ENCODE data around the gene UTP25.
A peak's percentile ranks its signal among the peaks of the same experiment; 100 is the strongest.
"Not testable (repeated sequence)": the region's sequence is repeated elsewhere in the genome, so short reads cannot be mapped to it uniquely, and the experiment has no call there.

UTP25 gene

GRCh38 chr1:209790286-209791193, 37.2 kb upstream of the UTP25 start:
- Histone ChIP-seq H3K27me3 (ENCODE audit: insufficient read depth, low read length) (peaks cover 25% of the 10 kb centered on the region; the same call in 1 of the 2 replicates), H3K4me3 (ENCODE audit: low read length) (no peak overlapping the region), H3K9me3 (ENCODE audit: insufficient read depth, low read depth, low read length) (no peaks in the 10 kb centered on the region), H3K9ac (ENCODE audit: low read depth, low read length) (no peak overlapping the region), H3K36me3 (ENCODE audit: insufficient read depth, low read depth, low read length) (peaks cover 16% of the 10 kb centered on the region; the same call in 1 of the 2 replicates), H3K4me1 (ENCODE audit: insufficient read depth, low read length) (no peaks in the 10 kb centered on the region), H3K27ac (ENCODE audit: low read length) (no peak overlapping the region)

GRCh38 chr1:209791920-209792319, 35.9 kb upstream of the UTP25 start:
- no peak overlapping the region for H3K27ac ChIP-seq (ENCODE audit: low read length)
- peaks cover 11% of the 10 kb centered on the region; the same call in 1 of the 2 replicates for H3K27me3 ChIP-seq (ENCODE audit: insufficient read depth, low read length)
- no peaks in the 10 kb centered on the region for H3K9me3 ChIP-seq (ENCODE audit: insufficient read depth, low read depth, low read length)

DNA sequence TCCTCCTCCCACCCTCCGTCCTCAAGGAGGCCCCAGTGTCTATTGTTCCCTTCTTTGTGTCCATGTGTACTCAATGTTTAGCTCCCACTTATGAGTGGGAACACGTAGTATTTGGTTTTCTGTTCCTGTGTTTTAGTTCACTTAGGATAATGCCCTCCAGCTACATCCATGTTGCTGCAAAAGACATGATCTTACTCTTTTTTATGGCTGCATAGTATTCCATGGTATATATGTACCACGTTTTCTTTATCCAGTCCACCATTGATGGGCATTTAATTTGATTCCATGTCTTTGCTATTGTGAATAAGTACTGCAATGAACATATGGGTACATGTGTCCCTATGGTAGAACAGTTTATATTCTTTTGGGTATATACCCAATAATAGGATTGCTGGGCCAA, 34.1 kb upstream of the UTP25 start:
- not testable (repeated sequence) for H3K4me3 ChIP-seq (ENCODE audit: low read length); H3K9ac ChIP-seq (ENCODE audit: low read depth, low read length); H3K4me1 ChIP-seq (ENCODE audit: insufficient read depth, low read length); H3K27ac ChIP-seq (ENCODE audit: low read length); H3K9me3 ChIP-seq (ENCODE audit: insufficient read depth, low read depth, low read length); H3K27me3 ChIP-seq (ENCODE audit: insufficient read depth, low read length)
- peaks cover 16% of the 10 kb centered on the region; the same call in 1 of the 2 replicates for H3K36me3 ChIP-seq (ENCODE audit: insufficient read depth, low read depth, low read length)

More at GRCh38 chr1:209791920-209792319, 35.9 kb upstream of the UTP25 start:
- Histone ChIP-seq H3K9ac (ENCODE audit: low read depth, low read length) (no peak overlapping the region), H3K36me3 (ENCODE audit: insufficient read depth, low read depth, low read length) (peaks cover 16% of the 10 kb centered on the region; the same call in 1 of the 2 replicates), H3K4me1 (ENCODE audit: insufficient read depth, low read length) (no peaks in the 10 kb centered on the region), H3K4me3 (ENCODE audit: low read length) (no peak overlapping the region)

DNA sequence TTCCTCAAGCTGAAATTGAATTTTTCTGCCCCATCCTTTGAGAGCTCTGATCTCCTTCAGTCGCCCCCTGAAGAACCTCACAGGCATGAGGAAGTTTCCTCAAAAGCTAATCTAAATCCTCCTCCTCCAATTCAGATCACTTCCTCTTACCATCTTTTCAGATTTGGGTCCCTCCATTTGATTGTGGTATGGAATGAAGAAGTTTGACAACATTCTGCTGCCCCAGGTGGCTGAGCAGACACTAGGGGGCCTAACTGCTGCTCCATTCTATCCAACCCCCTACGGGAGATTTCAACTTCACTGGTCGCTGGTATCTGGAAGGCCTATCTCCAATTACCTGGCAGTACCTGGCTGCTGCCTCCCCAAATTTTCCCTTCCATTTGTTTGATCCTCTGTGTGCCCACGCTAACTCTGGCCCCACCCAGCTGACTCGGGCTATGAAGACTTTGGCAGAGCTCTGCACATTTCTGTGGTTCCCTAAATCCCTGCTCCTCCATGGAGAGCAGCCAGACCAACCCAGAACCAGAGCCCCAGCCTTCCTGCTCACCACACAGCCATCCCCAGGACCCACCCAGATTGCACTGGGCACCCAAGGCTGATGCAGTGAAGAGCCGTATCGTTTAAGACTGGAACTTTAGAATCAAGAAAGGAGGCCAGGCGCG, 29.7 kb upstream of the UTP25 start:
- H3K9me3 ChIP-seq (ENCODE audit: insufficient read depth, low read depth, low read length) = no peaks in the 10 kb centered on the region
- peaks cover 7% of the 10 kb centered on the region; the same call in 1 of the 2 replicates for H3K36me3 ChIP-seq (ENCODE audit: insufficient read depth, low read depth, low read length)
- H3K4me1 ChIP-seq (ENCODE audit: insufficient read depth, low read length) = no peaks in the 10 kb centered on the region; the same call in 1 of the 2 replicates
- H3K9ac ChIP-seq (ENCODE audit: low read depth, low read length) = no peak overlapping the region
- no peak overlapping the region for H3K4me3 ChIP-seq (ENCODE audit: low read length)
- H3K27ac ChIP-seq (ENCODE audit: low read length) = no peak overlapping the region
- H3K27me3 ChIP-seq (ENCODE audit: insufficient read depth, low read length) = peaks cover 14% of the 10 kb centered on the region; the same call in 1 of the 2 replicates

DNA sequence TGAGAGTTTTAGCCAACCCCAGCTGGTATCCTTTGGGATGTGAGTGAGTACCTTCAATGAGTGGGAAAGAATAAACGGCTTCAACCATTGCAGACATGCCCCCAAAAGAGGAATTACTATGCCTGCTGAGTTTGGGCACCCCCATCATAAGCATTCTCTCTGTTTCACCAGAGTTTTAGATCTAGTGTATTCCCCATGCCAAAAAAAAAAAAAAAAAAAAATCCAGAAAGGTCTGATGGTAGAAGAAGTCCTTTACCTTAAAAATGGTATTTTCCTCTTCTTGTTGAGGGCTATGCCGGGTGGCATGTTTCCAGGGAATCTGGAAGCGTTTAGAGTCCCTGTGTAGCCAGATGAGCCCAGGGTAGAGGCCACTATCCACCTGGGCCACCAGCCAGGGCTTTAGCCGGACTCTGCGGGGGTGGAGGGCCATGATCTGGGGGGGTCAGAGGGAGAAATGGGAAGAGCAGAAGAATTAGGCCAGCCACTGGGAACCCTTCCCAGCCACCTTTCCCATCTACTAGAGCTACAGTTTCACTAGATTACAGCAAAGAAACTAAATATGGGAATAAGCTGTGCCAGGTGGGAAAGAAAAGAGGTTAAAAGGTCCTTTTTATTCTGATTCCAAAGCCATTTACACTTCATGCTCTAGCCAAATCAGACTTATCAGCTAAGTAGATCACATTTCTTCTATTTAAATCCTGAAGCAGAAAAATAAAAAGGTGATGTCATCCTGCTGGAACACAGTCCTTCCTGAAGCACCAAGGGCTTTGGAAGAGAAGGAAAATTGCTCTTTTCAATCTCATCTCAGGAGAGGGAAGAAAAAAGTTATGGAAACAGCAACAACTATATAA, 26.6 kb upstream of the UTP25 start:
- Histone ChIP-seq H3K27me3 (ENCODE audit: insufficient read depth, low read length) (peaks cover 39% of the 10 kb centered on the region), H3K9me3 (ENCODE audit: insufficient read depth, low read depth, low read length) (no peaks in the 10 kb centered on the region), H3K27ac (ENCODE audit: low read length) (no peak overlapping the region), H3K36me3 (ENCODE audit: insufficient read depth, low read depth, low read length) (no peaks in the 10 kb centered on the region), H3K9ac (ENCODE audit: low read depth, low read length) (no peak overlapping the region), H3K4me1 (ENCODE audit: insufficient read depth, low read length) (peaks cover under 1% of the 10 kb centered on the region), H3K4me3 (ENCODE audit: low read length) (no peak overlapping the region)

DNA sequence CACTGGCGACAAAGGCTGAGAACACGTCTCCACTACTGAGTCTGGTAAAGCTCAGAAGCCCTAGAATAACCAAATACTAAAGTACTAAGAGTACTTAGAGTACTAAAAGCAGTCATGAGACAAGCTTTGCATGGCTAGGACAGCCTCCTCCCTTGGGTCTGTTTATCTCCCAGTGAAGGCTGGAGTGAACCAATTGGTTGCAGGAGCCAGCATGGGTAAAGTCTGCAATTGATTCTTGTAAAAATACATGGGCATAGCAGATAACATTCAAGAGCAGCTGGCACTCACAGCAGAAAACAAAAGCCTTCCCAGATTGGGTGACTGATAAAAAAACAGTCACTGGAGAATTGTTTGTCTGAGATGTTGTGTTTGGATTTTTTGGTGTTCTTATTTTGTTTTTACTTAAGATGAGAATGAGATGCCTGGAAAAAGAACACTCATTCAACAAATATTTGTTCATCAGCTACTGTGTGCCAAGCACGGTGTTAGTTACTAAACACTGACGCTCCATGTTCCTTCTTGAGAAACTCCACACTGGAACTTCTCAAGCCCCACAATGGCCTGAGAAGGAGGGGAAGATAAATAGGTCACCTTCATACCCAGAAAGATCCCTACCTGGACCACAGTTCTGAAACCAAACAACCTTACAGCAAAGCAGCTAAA, 25.5 kb upstream of the UTP25 start:
- H3K4me1 ChIP-seq (ENCODE audit: insufficient read depth, low read length) = peaks cover 3% of the 10 kb centered on the region
- H3K4me3 ChIP-seq (ENCODE audit: low read length) = no peak overlapping the region
- no peak overlapping the region for H3K9ac ChIP-seq (ENCODE audit: low read depth, low read length)
- no peaks in the 10 kb centered on the region for H3K9me3 ChIP-seq (ENCODE audit: insufficient read depth, low read depth, low read length)
- H3K27me3 ChIP-seq (ENCODE audit: insufficient read depth, low read length) = peaks cover 39% of the 10 kb centered on the region
- H3K27ac ChIP-seq (ENCODE audit: low read length) = no peak overlapping the region
- no peaks in the 10 kb centered on the region for H3K36me3 ChIP-seq (ENCODE audit: insufficient read depth, low read depth, low read length)

DNA sequence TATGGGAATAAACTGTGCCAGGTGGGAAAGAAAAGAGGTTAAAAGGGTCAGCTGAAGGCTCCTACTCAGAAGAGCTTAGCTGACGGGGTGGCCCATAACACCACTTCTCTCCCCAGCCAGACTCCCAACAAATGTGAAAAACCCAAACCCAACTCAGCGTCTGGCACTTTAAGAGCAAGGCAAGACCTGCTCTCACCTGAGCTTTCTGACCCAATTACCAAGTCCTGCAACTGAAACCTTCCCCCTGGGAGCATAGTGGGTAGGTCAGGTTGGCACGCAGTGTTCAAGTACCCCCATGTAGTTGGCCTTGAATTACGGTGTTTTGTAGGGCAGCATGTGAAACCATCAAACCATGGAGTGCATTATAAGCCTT, 25.0 kb upstream of the UTP25 start:
- Histone ChIP-seq H3K9me3 (ENCODE audit: insufficient read depth, low read depth, low read length) (no peaks in the 10 kb centered on the region), H3K36me3 (ENCODE audit: insufficient read depth, low read depth, low read length) (no peaks in the 10 kb centered on the region), H3K4me3 (ENCODE audit: low read length) (no peak overlapping the region), H3K9ac (ENCODE audit: low read depth, low read length) (no peak overlapping the region), H3K4me1 (ENCODE audit: insufficient read depth, low read length) (peaks cover 3% of the 10 kb centered on the region), H3K27ac (ENCODE audit: low read length) (no peak overlapping the region), H3K27me3 (ENCODE audit: insufficient read depth, low read length) (peaks cover 39% of the 10 kb centered on the region)

DNA sequence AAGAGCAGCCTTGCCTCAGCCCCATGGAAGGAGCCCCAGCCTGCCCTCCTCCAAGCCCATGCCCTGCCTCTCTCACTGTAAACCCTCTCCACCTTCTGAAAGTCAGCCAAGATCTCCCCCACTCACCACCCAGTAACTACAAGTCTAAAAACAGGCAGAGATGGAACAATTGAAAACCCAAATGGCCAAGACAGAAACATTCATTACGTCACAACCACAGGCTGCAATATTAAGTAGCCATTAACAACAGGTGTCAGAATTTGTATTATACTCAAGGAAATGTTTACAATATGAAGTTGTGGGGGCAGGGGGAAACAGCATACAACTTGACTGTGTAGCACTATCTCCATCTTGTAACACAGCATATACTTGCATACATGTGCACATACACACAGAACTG, 24.2 kb upstream of the UTP25 start:
- H3K4me1 ChIP-seq (ENCODE audit: insufficient read depth, low read length) = peaks cover 3% of the 10 kb centered on the region
- H3K9ac ChIP-seq (ENCODE audit: low read depth, low read length) = no peak overlapping the region
- no peak overlapping the region for H3K4me3 ChIP-seq (ENCODE audit: low read length)

DNA sequence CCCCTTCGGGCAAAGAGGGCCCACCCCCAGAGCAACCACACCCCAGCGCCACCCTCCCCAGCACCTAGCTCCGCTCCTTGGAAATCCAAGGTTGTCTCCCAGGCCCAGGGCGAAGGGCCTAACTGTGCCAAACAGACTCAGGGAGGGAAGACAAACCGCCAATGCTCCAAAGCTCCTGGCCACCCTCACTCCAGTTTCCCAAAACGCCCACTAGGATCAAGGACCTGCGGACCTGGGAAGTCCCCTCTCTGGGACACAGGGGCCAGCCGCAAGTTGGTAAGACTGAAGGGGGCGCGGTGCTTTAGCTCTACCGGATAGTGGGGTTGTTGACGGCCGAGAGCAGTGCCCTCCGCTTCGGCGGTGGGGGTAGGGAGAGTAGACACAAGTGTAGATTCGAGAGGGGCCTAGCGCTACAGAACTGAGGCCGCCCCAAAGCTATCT, 22.4 kb upstream of the UTP25 start:
- no peaks in the 10 kb centered on the region for H3K9me3 ChIP-seq (ENCODE audit: insufficient read depth, low read depth, low read length)
- peak overlapping the region; percentile 70; the same call in 1 of the 2 replicates for H3K9ac ChIP-seq (ENCODE audit: low read depth, low read length)
- H3K27ac ChIP-seq (ENCODE audit: low read length) = no peak overlapping the region
- no peaks in the 10 kb centered on the region for H3K36me3 ChIP-seq (ENCODE audit: insufficient read depth, low read depth, low read length)
- peaks cover 39% of the 10 kb centered on the region for H3K27me3 ChIP-seq (ENCODE audit: insufficient read depth, low read length)
- peak overlapping the region; percentile 90 for H3K4me3 ChIP-seq (ENCODE audit: low read length)
- H3K4me1 ChIP-seq (ENCODE audit: insufficient read depth, low read length) = peaks cover 3% of the 10 kb centered on the region

More for the DNA sequence above, 24.2 kb upstream of the UTP25 start:
- Histone ChIP-seq H3K9me3 (ENCODE audit: insufficient read depth, low read depth, low read length) (no peaks in the 10 kb centered on the region), H3K36me3 (ENCODE audit: insufficient read depth, low read depth, low read length) (no peaks in the 10 kb centered on the region), H3K27ac (ENCODE audit: low read length) (no peak overlapping the region), H3K27me3 (ENCODE audit: insufficient read depth, low read length) (peaks cover 39% of the 10 kb centered on the region)

GRCh38 chr1:209805875-209806760, 21.7 kb upstream of the UTP25 start, which contains the start of gene IRF6:
Gene IRF6 (minus strand): TSS chr1:209806142. CDS start chr1:209801413, 4,729 bp downstream.
- Histone ChIP-seq H3K4me1 (ENCODE audit: insufficient read depth, low read length) (peaks cover 3% of the 10 kb centered on the region), H3K9ac (ENCODE audit: low read depth, low read length) (peak within 1 kb of the TSS; percentile 70; the same call in 1 of the 2 replicates), H3K27me3 (ENCODE audit: insufficient read depth, low read length) (peaks cover 39% of the 10 kb centered on the region), H3K36me3 (ENCODE audit: insufficient read depth, low read depth, low read length) (no peaks in the 10 kb centered on the region), H3K9me3 (ENCODE audit: insufficient read depth, low read depth, low read length) (no peaks in the 10 kb centered on the region), H3K27ac (ENCODE audit: low read length) (peak within 1 kb of the TSS; percentile 59), H3K4me3 (ENCODE audit: low read length) (peak within 1 kb of the TSS; percentile 90)
